Activated T-cell treated with anti-CD3 and anti-CD28 coated beads, Interleukin-2, amount 50 U/mL, for 24 hours (primary cell): ENCODE data around the gene MACROH2A1.
A peak's percentile ranks its signal among the peaks of the same experiment; 100 is the strongest.

ENCODE experiments used
- DNase-seq: peaks from one replicate; pipeline ENCODE4 v3.0.0-alpha.2; 2020
- H3K27ac Mint-ChIP-seq: 2 replicates; pipeline ENCODE4 v1.8.0; 2020; ENCODE audit warnings: mild to moderate bottlenecking, mixed read lengths
- H3K27me3 Mint-ChIP-seq: 2 replicates; pipeline ENCODE4 v1.8.0; 2020; ENCODE audit warnings: mixed read lengths
- H3K36me3 Mint-ChIP-seq: 2 replicates; pipeline ENCODE4 v1.8.0; 2020; ENCODE audit warnings: low read depth, mixed read lengths
- H3K4me1 Mint-ChIP-seq: 2 replicates; pipeline ENCODE4 v1.8.0; 2020; ENCODE audit warnings: low read depth, mixed read lengths
- H3K4me3 Mint-ChIP-seq: 2 replicates; pipeline ENCODE4 v1.8.0; 2020; ENCODE audit warnings: mild to moderate bottlenecking, moderate library complexity, mixed read lengths
- H3K9me3 Mint-ChIP-seq: 2 replicates; pipeline ENCODE4 v1.8.0; 2020; ENCODE audit warnings: mixed read lengths

MACROH2A1 gene

DNA sequence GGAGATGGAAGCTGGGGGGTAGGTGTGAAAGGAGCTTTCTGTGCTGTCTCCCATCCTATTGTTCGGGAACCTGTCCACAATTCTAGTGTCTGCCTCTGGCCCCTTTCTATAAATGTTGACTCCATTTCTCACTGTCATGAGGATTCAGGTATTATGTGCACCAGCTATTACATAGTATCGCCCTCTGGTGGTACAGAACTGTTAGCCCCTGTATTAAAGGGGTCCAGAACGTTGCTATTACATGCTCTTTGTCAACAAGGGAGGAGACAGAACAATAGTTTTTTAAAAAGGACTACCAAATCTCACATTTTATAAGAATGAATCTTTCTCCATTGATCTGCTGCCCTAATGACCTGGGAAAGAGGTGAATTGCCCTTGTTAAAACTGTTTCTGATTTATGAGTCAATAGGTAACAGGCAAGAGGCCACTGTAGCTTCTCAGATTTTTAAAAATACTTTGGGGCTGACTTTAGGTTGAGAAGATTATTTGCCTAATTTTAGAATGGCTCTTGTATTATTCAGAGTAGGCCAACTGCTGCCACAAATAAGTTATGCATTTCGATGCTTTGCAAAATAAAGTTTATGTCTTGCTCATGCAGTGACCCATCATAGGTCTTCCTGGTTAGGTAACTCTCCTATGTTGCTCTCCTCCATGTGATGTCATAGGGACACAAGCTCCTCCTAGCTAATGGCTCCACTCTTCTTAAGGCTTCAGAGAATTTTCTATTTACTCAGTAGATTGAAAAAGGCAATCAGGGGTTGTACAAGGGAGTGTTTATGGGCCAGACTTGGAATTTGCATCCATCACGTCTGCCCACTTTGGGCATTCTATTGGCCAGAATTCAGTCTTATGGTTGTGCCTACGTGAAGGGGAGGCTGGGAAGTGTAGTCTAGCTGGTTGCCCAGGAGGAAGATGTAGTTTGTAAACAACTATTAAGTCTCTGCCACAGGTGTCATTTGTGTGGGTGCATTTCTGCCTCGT lies 27.4 kb upstream of the MACROH2A1 start:
- Mint-ChIP-seq H3K4me1 (peaks cover 5% of the 10 kb centered on the region), H3K9me3 (peaks cover 5% of the 10 kb centered on the region), H3K36me3 (no peaks in the 10 kb centered on the region), H3K27me3 (peaks cover 23% of the 10 kb centered on the region), H3K4me3 (no peak overlapping the region), H3K27ac (no peak overlapping the region)
- no peak for DNase-seq

DNA sequence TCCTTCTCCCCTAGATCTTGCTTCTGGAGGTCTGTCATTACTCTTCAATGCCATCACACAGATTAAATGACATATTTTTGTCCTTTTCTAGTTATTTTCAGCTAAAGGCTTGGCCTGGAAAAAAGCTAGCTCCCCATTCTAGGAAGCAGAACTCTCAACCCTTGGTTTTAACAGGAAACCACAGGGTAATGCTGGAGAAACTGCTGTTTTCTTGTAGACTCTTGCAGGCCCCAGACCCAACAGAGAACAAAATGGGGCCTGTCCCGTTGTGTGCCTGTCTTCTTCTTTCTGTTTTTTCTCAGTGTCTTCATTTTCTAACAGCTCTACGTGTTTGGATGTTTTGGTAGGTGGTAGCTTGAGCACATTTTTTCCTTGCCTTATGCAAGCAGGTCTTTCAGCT lies 26.6 kb upstream of the MACROH2A1 start:
- Mint-ChIP-seq H3K27me3 (peaks cover 29% of the 10 kb centered on the region), H3K27ac (no peak overlapping the region), H3K4me3 (no peak overlapping the region)

DNA sequence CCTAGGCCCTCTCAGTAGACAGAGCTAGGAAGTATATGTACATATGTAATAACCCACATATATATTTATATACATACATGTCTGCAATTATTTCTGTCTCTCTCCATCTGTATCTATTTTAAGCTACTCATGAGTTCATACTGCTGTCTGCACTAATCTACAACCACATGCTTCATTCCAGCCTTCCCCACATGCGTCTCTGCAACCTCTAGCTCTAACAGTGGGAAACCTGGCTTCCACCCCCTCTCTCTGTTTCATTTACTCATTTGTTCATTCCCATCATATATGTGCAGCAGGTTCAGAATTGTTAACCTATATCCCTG lies 24.8 kb upstream of the MACROH2A1 start:
- DNase-seq: no peak
- peaks cover 16% of the 10 kb centered on the region for H3K9me3 Mint-ChIP-seq
- peaks cover 41% of the 10 kb centered on the region for H3K27me3 Mint-ChIP-seq
- no peak overlapping the region for H3K4me3 Mint-ChIP-seq
- no peak overlapping the region for H3K27ac Mint-ChIP-seq
- peaks cover 5% of the 10 kb centered on the region for H3K4me1 Mint-ChIP-seq
- H3K36me3 Mint-ChIP-seq: no peaks in the 10 kb centered on the region

More for the DNA sequence above, 26.6 kb upstream of the MACROH2A1 start:
- Mint-ChIP-seq H3K9me3 (peaks cover 5% of the 10 kb centered on the region), H3K36me3 (no peaks in the 10 kb centered on the region), H3K4me1 (peaks cover 5% of the 10 kb centered on the region)
- DNase-seq: no peak

DNA sequence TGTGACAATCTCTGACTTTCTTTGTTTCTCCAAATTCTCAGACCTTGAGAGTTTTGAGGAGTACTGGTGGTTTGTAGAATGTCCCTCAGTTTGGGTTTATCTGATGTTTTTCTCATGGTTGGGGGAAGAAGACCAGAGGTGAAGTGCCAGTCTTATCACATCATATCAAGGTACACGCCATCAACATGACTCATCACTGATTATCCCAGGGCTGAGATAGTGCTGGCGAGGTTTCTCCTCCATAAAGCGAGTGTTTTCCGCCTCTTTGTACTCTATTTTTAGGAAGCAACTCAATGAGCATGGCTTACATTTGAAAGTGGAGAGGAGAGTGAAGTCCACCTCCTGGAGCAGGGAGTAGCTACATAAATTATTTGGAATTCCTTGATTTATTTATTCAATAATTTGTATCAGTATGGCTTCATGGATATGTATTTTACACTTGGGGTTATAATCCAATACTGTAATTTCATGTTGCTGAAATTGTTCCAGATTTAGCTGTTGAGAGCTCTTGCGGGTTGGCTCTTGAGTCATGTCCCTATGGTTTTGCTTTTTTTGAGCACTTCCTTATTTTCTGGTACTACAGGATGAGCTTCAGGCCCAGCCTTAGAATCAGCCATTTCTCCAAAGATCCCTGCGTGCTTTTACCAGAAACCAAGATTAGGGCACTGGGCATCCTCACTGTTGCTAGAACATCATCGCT lies 24.3 kb upstream of the MACROH2A1 start:
- H3K4me3 Mint-ChIP-seq: no peak overlapping the region
- H3K27me3 Mint-ChIP-seq: peaks cover 42% of the 10 kb centered on the region

DNA sequence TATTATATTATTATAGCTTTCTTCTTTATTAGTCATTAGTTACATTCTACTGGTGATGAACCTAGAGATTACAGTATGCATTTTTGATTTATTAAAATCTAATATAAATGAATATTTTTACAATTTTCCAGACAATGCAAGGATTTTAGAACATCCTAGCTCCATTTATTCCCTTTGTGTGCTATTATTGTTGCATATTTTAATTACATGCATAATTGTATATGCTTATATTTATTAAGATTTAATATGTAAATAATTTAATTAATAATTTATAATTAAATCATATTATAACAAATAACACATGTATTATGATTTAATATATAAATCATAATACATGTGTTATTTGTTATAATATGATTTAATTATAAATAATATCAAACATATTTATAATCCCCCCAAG lies 23.4 kb upstream of the MACROH2A1 start:
- DNase-seq: no peak
- no peaks in the 10 kb centered on the region for H3K36me3 Mint-ChIP-seq
- no peak overlapping the region for H3K4me3 Mint-ChIP-seq
- peaks cover 5% of the 10 kb centered on the region for H3K4me1 Mint-ChIP-seq
- peaks cover 41% of the 10 kb centered on the region for H3K27me3 Mint-ChIP-seq
- peaks cover 11% of the 10 kb centered on the region for H3K9me3 Mint-ChIP-seq
- H3K27ac Mint-ChIP-seq: no peak overlapping the region

More for the DNA sequence above, 24.3 kb upstream of the MACROH2A1 start:
- Mint-ChIP-seq H3K27ac (no peak overlapping the region), H3K4me1 (peaks cover 5% of the 10 kb centered on the region), H3K36me3 (no peaks in the 10 kb centered on the region), H3K9me3 (peaks cover 13% of the 10 kb centered on the region)
- DNase-seq: no peak

DNA sequence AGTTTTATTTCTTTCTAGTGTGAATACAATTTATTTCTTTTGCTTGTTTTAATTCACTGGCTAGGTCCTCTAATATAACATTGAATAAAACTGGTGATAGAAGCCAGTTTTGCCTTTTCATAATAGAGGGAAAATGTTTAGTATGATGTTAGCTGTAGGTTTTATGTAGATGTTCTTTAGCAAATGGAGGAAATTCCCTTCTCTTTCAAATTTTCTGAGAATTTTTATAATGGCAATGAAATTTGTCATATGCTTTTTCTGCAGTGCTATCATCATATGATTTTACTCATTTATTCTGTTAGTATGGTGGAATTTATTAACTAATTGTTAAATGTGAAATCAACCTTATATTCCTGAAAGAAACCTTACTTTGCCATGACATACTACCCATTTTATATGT lies 18.1 kb upstream of the MACROH2A1 start:
- H3K36me3 Mint-ChIP-seq: no peaks in the 10 kb centered on the region
- no peaks in the 10 kb centered on the region for H3K4me1 Mint-ChIP-seq
- peaks cover 34% of the 10 kb centered on the region for H3K27me3 Mint-ChIP-seq
- DNase-seq: no peak
- no peak overlapping the region for H3K4me3 Mint-ChIP-seq
- no peak overlapping the region for H3K27ac Mint-ChIP-seq
- peaks cover 11% of the 10 kb centered on the region for H3K9me3 Mint-ChIP-seq

DNA sequence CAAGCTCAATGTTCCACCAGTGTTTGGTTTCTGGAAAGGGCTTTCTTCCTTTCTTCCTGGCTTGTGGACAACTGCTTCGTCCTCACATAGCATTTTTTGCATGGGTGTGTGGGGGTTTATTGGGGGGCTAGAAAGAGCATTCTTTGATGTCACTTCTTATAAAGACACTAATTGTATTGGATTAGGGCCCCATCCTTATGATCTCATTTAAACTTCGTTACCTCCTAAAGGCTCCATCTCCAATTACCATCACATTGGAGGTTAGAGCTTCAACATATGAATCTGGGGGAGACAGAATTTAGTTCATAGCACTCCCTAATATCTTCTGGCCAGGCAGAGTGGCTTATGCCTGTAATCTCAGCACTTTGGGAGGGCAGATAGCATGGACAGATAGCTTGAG lies 6.1 kb upstream of the MACROH2A1 start:
- Mint-ChIP-seq H3K36me3 (no peaks in the 10 kb centered on the region), H3K27me3 (no peaks in the 10 kb centered on the region), H3K4me1 (peaks cover 5% of the 10 kb centered on the region), H3K27ac (no peak overlapping the region), H3K4me3 (no peak overlapping the region), H3K9me3 (no peaks in the 10 kb centered on the region)
- no peak for DNase-seq

DNA sequence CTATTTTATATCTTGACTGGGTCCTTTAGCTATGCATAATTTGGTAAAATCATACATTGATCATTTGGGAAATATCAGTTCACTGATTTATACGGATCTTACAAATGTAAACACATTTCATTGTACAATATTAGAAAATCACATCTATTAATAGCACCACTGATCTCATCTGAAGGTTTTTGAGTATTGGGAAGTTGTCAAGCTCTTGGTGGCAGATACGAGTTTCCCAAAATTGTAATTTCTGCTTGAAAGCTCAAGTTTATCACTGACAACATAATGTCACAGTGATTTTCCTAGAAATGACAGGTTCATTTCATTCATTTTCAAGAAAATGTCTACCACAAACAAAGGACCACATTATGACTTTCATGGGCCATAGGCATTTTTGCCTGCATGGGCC lies 3.0 kb upstream of the MACROH2A1 start:
- no peak overlapping the region for H3K27ac Mint-ChIP-seq
- no peak for DNase-seq
- peaks cover 15% of the 10 kb centered on the region for H3K36me3 Mint-ChIP-seq
- peaks cover 23% of the 10 kb centered on the region for H3K4me1 Mint-ChIP-seq
- no peaks in the 10 kb centered on the region for H3K9me3 Mint-ChIP-seq
- H3K27me3 Mint-ChIP-seq: no peaks in the 10 kb centered on the region
- no peak overlapping the region for H3K4me3 Mint-ChIP-seq

DNA sequence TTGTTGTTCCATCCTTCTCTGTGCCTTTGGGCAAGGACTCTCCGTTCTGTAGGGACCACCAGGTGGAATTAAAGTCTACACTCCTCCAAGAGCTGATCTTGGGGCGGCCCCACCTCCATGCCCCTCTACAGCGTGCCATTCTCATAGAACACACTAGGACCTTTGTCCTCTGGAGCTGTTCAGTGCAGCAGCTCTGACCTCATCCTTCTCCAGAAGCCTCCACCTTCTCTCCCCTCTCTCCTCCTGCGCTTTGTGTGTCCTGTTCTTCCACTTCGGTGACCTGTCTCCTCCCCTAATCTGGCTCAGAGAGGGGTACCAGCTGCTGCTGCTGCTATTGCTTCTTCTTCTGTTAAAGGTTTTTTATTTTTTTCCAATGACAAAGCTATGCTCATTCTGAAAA lies 1.8 kb upstream of the MACROH2A1 start:
- Mint-ChIP-seq H3K27me3 (no peaks in the 10 kb centered on the region), H3K27ac (no peak overlapping the region)

DNA sequence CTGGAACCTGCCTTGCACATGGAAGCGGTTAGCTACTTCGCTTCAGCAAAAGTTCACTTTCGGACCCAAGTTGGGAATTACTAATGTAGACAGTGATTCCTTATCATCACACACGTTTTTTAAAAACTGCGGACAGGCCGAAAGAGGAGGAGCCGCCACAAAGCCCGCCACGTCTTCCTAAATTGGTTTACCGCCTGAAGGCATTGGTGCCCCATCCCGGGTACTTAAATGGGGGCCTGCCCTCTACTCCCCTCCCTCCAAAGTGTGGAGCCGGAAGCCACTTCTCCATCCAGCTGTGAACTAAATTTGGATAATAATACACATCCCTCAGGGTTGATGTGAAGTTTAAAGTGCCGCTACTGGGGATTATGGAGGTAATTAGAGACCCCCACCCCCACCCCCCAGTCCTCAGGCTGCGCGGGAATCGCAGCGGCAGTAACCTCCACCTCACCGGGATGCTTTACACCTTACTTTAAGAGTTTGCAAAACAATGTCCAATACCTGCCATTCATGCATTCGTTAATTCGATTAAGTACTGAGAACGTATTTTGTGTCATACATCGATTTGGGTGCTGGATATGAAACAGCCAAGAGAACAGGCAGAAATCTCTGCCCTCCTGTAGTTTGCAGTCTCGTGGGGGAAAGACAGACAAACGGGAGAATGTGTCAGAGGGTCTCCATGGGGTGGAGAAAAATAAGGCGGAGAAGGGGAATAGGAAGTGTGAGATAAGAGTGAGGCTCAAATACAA lies 937 bp upstream of the MACROH2A1 start:
- no peak for DNase-seq
- Mint-ChIP-seq H3K27me3 (no peaks in the 10 kb centered on the region), H3K36me3 (peaks cover 34% of the 10 kb centered on the region), H3K4me1 (peaks cover 43% of the 10 kb centered on the region), H3K27ac (peak overlapping the region; percentile 96), H3K4me3 (peak overlapping the region; percentile 87), H3K9me3 (no peaks in the 10 kb centered on the region)

More for the DNA sequence above, 1.8 kb upstream of the MACROH2A1 start:
- DNase-seq: no peak
- peaks cover 27% of the 10 kb centered on the region for H3K36me3 Mint-ChIP-seq
- no peaks in the 10 kb centered on the region for H3K9me3 Mint-ChIP-seq
- peak overlapping the region; percentile 87 for H3K4me3 Mint-ChIP-seq
- H3K4me1 Mint-ChIP-seq: peaks cover 34% of the 10 kb centered on the region

DNA sequence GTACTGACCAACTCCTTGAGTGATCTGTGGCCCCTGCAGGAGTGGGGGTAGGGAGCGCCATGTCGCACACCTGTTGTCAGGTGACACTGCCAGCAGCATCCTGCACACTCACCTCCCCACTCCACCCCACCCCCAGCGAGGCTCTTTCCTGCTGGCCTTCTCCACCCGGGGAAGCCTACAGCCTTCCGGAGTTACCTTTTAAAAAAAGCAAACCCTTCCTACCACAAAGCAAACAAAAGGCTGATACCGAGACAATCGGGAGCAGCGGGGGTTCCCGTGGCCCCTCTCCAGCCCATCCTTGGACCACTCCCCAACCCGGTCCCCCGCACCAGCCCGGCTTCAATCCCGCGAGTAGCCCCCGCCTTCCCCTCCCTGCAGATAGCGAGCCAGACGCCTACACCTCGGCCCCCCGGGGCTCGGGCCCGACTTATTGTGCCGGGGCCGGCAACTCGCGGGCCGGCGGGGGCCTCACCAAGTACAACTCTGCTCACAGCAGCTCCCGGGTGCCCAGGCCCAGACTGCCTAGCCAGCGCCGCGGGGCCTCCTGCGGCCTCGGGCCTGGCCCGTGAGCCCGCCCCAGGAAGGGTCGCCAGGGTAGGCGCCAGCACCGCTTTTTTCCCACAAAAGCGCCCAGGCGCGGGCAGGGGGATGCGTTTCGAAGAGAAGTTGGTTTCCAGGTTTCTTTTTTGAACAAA lies 724 bp downstream of the MACROH2A1 start:
- peaks cover 60% of the 10 kb centered on the region for H3K4me1 Mint-ChIP-seq
- no peaks in the 10 kb centered on the region for H3K27me3 Mint-ChIP-seq
- DNase-seq: peak; percentile 69
- peak overlapping the region; percentile 88 for H3K4me3 Mint-ChIP-seq
- H3K9me3 Mint-ChIP-seq: no peaks in the 10 kb centered on the region
- peaks cover 51% of the 10 kb centered on the region for H3K36me3 Mint-ChIP-seq
- peak overlapping the region; percentile 91 for H3K27ac Mint-ChIP-seq

DNA sequence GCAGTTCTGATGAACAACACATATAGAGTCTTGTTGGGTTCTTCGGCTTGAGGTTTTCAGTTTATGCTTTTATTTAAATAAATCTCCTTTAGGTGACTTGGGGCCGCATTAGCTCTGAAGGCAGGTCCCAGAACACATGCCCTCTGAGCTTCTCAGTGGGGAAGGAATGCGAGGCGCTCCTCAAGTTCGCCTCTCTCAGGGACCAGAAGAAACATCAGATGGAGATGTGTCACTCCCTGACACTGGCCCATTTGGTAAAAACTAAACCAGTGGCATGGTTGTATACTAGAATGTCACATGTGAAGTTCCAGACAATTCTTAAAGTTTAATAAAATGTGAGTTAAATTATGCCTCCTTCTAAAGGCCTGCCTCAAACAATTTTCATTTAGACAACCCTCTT lies 1.9 kb downstream of the MACROH2A1 start:
- H3K4me3 Mint-ChIP-seq: peak overlapping the region; percentile 88
- peak overlapping the region; percentile 78 for H3K27ac Mint-ChIP-seq
- peaks cover 63% of the 10 kb centered on the region for H3K36me3 Mint-ChIP-seq
- no peaks in the 10 kb centered on the region for H3K27me3 Mint-ChIP-seq
- DNase-seq: no peak
- no peaks in the 10 kb centered on the region for H3K9me3 Mint-ChIP-seq
- peaks cover 72% of the 10 kb centered on the region for H3K4me1 Mint-ChIP-seq

DNA sequence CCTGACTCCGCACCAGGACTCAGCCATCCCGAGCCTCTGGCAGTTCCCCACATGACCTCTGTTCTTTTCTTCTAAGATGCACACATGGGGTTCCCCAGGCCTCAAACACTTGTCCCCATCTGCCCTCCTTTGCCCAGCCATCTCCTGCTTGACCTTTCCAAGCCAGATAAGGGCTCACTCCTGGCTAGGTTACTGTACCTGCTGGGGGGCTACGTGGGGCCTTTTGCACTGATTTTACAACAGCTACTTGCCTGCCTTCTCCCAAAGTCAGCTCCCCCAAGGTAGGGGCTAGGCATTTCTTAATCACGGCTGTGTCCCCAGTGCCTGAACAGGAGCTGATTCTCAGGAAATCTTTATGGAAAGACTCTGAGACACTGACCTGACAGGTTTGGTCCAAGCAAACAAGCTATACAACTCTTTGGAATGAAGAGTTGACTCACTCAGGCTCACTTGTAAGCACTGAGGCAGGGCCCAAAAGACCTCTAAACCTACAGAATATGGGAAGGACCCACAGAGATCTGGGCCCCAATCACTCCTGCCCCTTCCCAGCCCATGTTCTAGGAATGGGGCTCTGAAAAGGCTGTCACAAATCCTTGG lies 2.5 kb downstream of the MACROH2A1 start:
- Mint-ChIP-seq H3K9me3 (no peaks in the 10 kb centered on the region), H3K4me3 (peak overlapping the region; percentile 88), H3K27ac (peak overlapping the region; percentile 28), H3K4me1 (peaks cover 77% of the 10 kb centered on the region), H3K36me3 (peaks cover 68% of the 10 kb centered on the region), H3K27me3 (no peaks in the 10 kb centered on the region)
- DNase-seq: no peak

DNA sequence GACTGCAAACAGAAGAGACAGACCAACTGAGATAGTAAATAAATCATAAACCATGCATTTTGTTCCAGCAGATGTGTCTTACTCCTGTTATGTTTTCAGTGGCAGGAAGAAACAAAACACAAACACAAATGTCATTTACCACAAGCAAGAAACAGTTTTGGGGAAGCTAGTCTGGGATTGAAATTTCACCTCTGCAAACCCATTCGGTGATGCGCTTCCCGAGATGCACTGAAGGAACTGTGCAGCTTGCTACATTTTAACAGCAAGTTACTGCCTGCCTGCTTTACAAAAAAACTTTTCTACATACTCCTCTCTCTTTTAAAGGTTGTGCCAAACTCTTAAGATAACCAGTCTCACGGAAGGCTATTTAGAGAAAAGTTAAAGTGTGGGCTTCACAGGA lies 3.2 kb downstream of the MACROH2A1 start:
- peaks cover 72% of the 10 kb centered on the region for H3K36me3 Mint-ChIP-seq
- no peaks in the 10 kb centered on the region for H3K9me3 Mint-ChIP-seq
- DNase-seq: no peak
- H3K27me3 Mint-ChIP-seq: no peaks in the 10 kb centered on the region
- peaks cover 81% of the 10 kb centered on the region for H3K4me1 Mint-ChIP-seq
- no peak overlapping the region for H3K4me3 Mint-ChIP-seq
- H3K27ac Mint-ChIP-seq: peak overlapping the region; percentile 6
